ENCODE measurements around the gene RFX6.

RFX6 gene

GRCh38 chr6:116954335-116954734 lies 77.3 kb downstream of the RFX6 start:
- TF ChIP-seq CTCF (IDR thresholded peaks at IDR 0.05; ENCODE audit: insufficient read depth, low read length, poor library complexity, severe bottlenecking) = no peak
- no peak for TF ChIP-seq EZH2phosphoT487 (conservative IDR thresholded peaks at IDR 0.05; ENCODE audit: low read length)
- Histone ChIP-seq H3K27me3 (ENCODE audit: low read length) (peaks cover 3% of the 10 kb centered on the region; the same call in 1 of the 2 replicates), H3K9me2 (replicated peaks; ENCODE audit: insufficient read depth, low read length) (no peaks in the 10 kb centered on the region), H3K27ac (ENCODE audit: low read depth, low read length) (no peak overlapping the region), H3K9me3 (ENCODE audit: insufficient read depth, low read length) (no peaks in the 10 kb centered on the region), H4K20me1 (ENCODE audit: low read depth, low read length) (no peaks in the 10 kb centered on the region), H3F3A (ENCODE audit: insufficient read depth) (no peaks in the 10 kb centered on the region), H3K9ac (ENCODE audit: low read length) (no peak overlapping the region), H3K4me3 (ENCODE audit: insufficient read depth, low read length, poor library complexity, severe bottlenecking) (no peak overlapping the region), H3K79me2 (ENCODE audit: insufficient read depth, low read length) (no peaks in the 10 kb centered on the region), H3K4me2 (ENCODE audit: low read depth, low read length, poor library complexity, severe bottlenecking) (no peak overlapping the region), H2AFZ (ENCODE audit: low read depth, low read length, severe bottlenecking) (no peak overlapping the region), H3K36me3 (ENCODE audit: low read length) (no peaks in the 10 kb centered on the region)

GRCh38 chr6:116954938-116955337 lies 77.9 kb downstream of the RFX6 start:
- H3K9me2 ChIP-seq (replicated peaks; ENCODE audit: insufficient read depth, low read length) = no peaks in the 10 kb centered on the region
- no peak overlapping the region for H3K4me3 ChIP-seq (ENCODE audit: insufficient read depth, low read length, poor library complexity, severe bottlenecking)
- no peak overlapping the region for H3K9ac ChIP-seq (ENCODE audit: low read length)
- no peaks in the 10 kb centered on the region for H3K9me3 ChIP-seq (ENCODE audit: insufficient read depth, low read length)
- H2AFZ ChIP-seq (ENCODE audit: low read depth, low read length, severe bottlenecking) = no peak overlapping the region
- TF ChIP-seq CTCF (IDR thresholded peaks at IDR 0.05; ENCODE audit: insufficient read depth, low read length, poor library complexity, severe bottlenecking) = no peak
- TF ChIP-seq EZH2phosphoT487 (conservative IDR thresholded peaks at IDR 0.05; ENCODE audit: low read length) = no peak
- H3K79me2 ChIP-seq (ENCODE audit: insufficient read depth, low read length) = no peaks in the 10 kb centered on the region
- H3K27ac ChIP-seq (ENCODE audit: low read depth, low read length) = no peak overlapping the region
- H3K36me3 ChIP-seq (ENCODE audit: low read length) = no peaks in the 10 kb centered on the region
- H3K27me3 ChIP-seq (ENCODE audit: low read length) = peaks cover 3% of the 10 kb centered on the region; the same call in 1 of the 2 replicates
- no peaks in the 10 kb centered on the region for H3F3A ChIP-seq (ENCODE audit: insufficient read depth)
- H3K4me2 ChIP-seq (ENCODE audit: low read depth, low read length, poor library complexity, severe bottlenecking) = no peak overlapping the region
- H4K20me1 ChIP-seq (ENCODE audit: low read depth, low read length) = no peaks in the 10 kb centered on the region

- no peaks in the 10 kb centered on the region for H3K9me3 ChIP-seq (ENCODE audit: insufficient read depth, low read length)
- H3F3A ChIP-seq (ENCODE audit: insufficient read depth) = no peaks in the 10 kb centered on the region
- no peak overlapping the region for H3K9ac ChIP-seq (ENCODE audit: low read length)
- no peak overlapping the region for H2AFZ ChIP-seq (ENCODE audit: low read depth, low read length, severe bottlenecking)
- H3K79me2 ChIP-seq (ENCODE audit: insufficient read depth, low read length) = no peaks in the 10 kb centered on the region
- H3K4me3 ChIP-seq (ENCODE audit: insufficient read depth, low read length, poor library complexity, severe bottlenecking) = no peak overlapping the region
- TF ChIP-seq CTCF (IDR thresholded peaks at IDR 0.05; ENCODE audit: insufficient read depth, low read length, poor library complexity, severe bottlenecking) = no peak
- no peak for TF ChIP-seq EZH2phosphoT487 (conservative IDR thresholded peaks at IDR 0.05; ENCODE audit: low read length)
- no peaks in the 10 kb centered on the region for H3K9me2 ChIP-seq (replicated peaks; ENCODE audit: insufficient read depth, low read length)
- no peaks in the 10 kb centered on the region for H4K20me1 ChIP-seq (ENCODE audit: low read depth, low read length)
- no peaks in the 10 kb centered on the region for H3K36me3 ChIP-seq (ENCODE audit: low read length)
- H3K4me2 ChIP-seq (ENCODE audit: low read depth, low read length, poor library complexity, severe bottlenecking) = no peak overlapping the region
- H3K27me3 ChIP-seq (ENCODE audit: low read length) = peaks cover 3% of the 10 kb centered on the region; the same call in 1 of the 2 replicates
- H3K27ac ChIP-seq (ENCODE audit: low read depth, low read length) = no peak overlapping the region
Measured at GRCh38 chr6:116955773-116956172, 78.7 kb downstream of the RFX6 start.

All from SU-DHL-6 (cell line).